Peyer's patch (tissue), 4 donors: ENCODE data around the gene GSTO2.

ENCODE experiments used
- CTCF ChIP-seq, 6 experiments: fragments of 450-650 bp in 4 of 6; fragments of 200-600 bp in 2 of 6; sonication (generic) in 1 of 6; IDR thresholded peaks; one replicate each; pipeline ENCODE4 v1.5.1; 2017 to 2019; ENCODE audit warnings: antibody characterized with exemption in 6 of 6, mild to moderate bottlenecking in 3 of 6, moderate library complexity in 1 of 6
- POLR2A ChIP-seq, 2 donors: fragments of 450-650 bp; IDR thresholded peaks; one replicate each; pipeline ENCODE4 v1.5.1; 2017; ENCODE audit warnings: antibody characterized with exemption in 2 of 2, mild to moderate bottlenecking in 2 of 2, moderate library complexity in 2 of 2

- no peak for TF ChIP-seq CTCF (IDR thresholded peaks at IDR 0.05)
- no peak for TF ChIP-seq POLR2A (IDR thresholded peaks at IDR 0.05)
These were observed 8.8 kb upstream of the GSTO2 start for GRCh38 chr10:104259999-104260774.
